Muscle layer of duodenum (tissue), 2 donors: ENCODE measurements around the gene OR8H2.
"Not testable (repeated sequence)": the region's sequence is repeated elsewhere in the genome, so short reads cannot be mapped to it uniquely, and the experiment has no call there.

Experiments used
- H3K27ac ChIP-seq: one replicate; pipeline ENCODE4 v1.7.0; 2013; ENCODE audit warnings: mild to moderate bottlenecking, low read length
- H3K27me3 ChIP-seq: one replicate; pipeline ENCODE4 v1.7.0; 2013; ENCODE audit warnings: low read depth, mild to moderate bottlenecking, control low read depth, low read length
- H3K36me3 ChIP-seq, 2 donors: one replicate each; pipeline ENCODE4 v1.7.0; 2013; ENCODE audit warnings: low read length in 2 of 2, control low read depth in 1 of 2, mild to moderate bottlenecking in 1 of 2; ENCODE audit not compliant: insufficient read depth in 2 of 2, control insufficient read depth in 1 of 2
- H3K4me1 ChIP-seq, 2 donors: one replicate each; pipeline ENCODE4 v1.7.0; 2013; ENCODE audit warnings: low read length in 2 of 2, mild to moderate bottlenecking in 2 of 2, control low read depth in 1 of 2, moderate library complexity in 1 of 2; ENCODE audit not compliant: insufficient read depth in 2 of 2, control insufficient read depth in 1 of 2
- H3K4me3 ChIP-seq, 2 donors: one replicate each; pipeline ENCODE4 v1.7.0; 2013; ENCODE audit warnings: low read length in 2 of 2, low read depth in 1 of 2, mild to moderate bottlenecking in 1 of 2
- H3K9me3 ChIP-seq, 2 donors: one replicate each; pipeline ENCODE4 v1.7.0; 2013; ENCODE audit warnings: low read length in 2 of 2, control low read depth in 1 of 2, mild to moderate bottlenecking in 1 of 2; ENCODE audit not compliant: control insufficient read depth in 1 of 2
- donor health status: healthy.

The OR8H2 gene, protein sequence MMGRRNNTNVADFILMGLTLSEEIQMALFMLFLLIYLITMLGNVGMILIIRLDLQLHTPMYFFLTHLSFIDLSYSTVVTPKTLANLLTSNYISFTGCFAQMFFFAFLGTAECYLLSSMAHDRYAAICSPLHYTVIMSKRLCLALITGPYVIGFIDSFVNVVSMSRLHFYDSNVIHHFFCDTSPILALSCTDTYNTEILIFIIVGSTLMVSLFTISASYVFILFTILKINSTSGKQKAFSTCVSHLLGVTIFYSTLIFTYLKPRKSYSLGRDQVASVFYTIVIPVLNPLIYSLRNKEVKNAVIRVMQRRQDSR

DNA sequence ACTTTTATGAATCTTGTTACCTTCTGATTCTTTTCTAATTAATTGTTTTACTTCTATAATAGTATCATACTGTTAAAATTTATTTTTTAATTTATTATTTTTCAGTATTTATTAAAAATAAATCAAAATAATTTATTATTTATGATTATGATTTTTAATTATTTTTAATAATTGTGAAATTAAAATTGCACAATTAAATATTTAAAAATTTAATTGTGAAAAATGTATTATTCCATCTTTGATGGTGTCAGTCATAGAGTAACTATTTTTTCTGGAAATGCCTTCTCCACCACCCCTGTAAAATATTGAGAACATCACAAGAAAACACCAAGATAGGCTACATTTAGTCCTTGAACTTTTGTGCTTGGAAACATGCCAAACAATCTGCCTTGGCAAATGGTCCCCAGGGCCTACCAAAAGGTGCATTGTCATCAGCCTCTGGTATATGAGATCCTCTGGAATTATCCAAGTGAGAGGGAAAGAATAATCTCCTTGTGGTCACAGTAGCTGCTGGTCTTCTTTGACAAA lies at the start of gene OR8H2:
Gene OR8H2, plus strand, starts transcription at position 478 of the 528 bp plus-strand sequence. CDS start 1,356 bp downstream, outside the sequence.
- no peaks in the 10 kb centered on the region for H3K4me1 ChIP-seq
- no peak within 1 kb of the TSS for H3K4me3 ChIP-seq
- H3K27me3 ChIP-seq: no peaks in the 10 kb centered on the region
- H3K27ac ChIP-seq: no peak within 1 kb of the TSS
- no peaks in the 10 kb centered on the region for H3K36me3 ChIP-seq
- H3K9me3 ChIP-seq: no peaks in the 10 kb centered on the region

DNA sequence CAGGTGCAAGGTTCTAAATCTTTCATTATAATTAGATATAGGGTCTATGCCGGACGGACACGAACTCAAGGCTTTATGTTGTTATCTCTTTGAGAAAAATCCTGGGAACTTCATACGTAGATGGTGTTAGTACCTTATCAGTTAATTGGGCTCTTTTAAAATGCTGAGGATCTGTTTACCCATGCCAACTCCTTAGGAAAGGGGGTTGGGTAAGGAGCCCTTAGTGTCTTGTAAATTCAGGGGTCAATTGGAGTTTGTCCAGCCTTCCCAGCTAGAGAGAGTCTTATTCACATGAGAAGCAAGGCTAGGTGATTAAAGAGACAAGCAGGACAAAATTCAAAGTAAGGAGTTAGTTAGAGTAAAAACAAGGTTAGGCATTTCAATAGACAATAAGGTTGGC lies 47.1 kb upstream of the OR8H2 start:
- not testable (repeated sequence) for H3K4me1 ChIP-seq, H3K9me3 ChIP-seq, H3K27ac ChIP-seq, H3K4me3 ChIP-seq, H3K27me3 ChIP-seq, H3K36me3 ChIP-seq

DNA sequence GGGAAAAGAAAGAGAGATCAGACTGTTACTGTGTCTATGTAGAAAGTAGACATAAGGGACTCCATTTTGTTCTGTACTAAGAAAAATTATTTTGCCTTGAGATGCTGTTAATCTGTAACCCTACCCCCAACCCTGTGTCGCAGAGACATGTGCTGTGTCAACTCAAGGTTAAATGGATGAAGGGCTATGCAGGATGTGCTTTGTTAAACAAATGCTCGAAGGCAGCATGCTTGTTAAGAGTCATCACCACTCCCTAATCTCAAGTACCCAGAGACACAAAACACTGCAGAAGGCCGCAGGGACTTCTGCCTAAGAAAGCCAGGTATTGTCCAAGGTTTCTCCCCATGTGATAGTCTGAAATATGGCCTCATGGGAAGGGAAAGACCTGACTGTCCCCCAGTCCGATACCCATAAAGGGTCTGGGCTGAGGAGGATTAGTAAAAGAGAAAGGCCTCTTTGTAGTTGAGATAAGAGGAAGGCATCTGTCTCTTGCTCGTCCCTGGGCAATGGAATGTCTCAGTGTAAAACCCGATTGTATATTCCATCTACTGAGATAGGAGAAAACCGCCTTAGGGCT lies 45.7 kb upstream of the OR8H2 start:
- H3K4me1 ChIP-seq, H3K27me3 ChIP-seq, H3K36me3 ChIP-seq, H3K27ac ChIP-seq, H3K9me3 ChIP-seq, H3K4me3 ChIP-seq: not testable (repeated sequence)

DNA sequence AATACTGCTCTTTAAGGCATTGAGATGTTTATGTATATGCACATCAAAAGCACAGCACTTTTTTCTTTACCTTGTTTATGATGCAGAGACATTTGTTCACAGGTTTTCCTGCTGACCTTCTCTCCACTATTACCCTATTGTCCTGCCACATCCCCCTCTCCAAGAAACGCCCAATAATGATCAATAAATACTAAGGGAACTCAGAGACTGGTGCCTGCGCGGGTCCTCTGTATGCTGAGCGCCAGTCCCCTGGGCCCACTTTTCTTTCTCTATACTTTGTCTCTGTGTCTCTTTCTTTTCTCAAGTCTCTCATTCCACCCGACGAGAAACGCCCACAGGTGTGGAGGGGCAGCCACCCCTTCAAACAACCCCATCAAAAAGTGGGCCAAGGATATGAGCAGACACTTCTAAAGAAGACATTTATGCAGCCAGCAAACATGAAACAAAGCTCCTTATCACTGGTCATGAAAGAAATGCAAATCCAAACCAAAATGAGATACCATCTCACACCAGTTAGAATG lies 45.2 kb upstream of the OR8H2 start:
- not testable (repeated sequence) for H3K9me3 ChIP-seq, H3K27me3 ChIP-seq, H3K4me1 ChIP-seq, H3K36me3 ChIP-seq, H3K27ac ChIP-seq, H3K4me3 ChIP-seq

DNA sequence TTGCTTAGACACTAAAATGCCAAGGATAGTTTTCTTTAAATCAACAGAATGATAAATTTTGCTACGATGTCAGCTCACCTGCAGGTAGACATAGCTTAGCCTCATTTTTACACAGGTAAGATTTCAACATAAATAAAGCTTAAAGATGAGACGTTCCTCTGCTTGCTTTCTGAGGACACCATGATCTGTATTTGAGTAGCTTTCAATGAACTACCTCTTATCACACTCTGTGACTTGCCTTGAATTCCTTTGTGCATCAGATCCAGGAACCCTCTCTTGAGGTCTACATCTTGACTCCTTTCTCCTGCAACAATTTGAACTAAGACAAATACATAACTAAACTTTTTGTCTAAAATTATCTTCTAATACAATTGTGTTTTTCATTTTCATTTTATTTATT lies 36.5 kb upstream of the OR8H2 start:
- H3K4me3 ChIP-seq: no peak overlapping the region
- no peaks in the 10 kb centered on the region for H3K9me3 ChIP-seq
- no peaks in the 10 kb centered on the region for H3K27me3 ChIP-seq
- no peaks in the 10 kb centered on the region for H3K36me3 ChIP-seq
- H3K27ac ChIP-seq: no peak overlapping the region
- H3K4me1 ChIP-seq: no peaks in the 10 kb centered on the region

DNA sequence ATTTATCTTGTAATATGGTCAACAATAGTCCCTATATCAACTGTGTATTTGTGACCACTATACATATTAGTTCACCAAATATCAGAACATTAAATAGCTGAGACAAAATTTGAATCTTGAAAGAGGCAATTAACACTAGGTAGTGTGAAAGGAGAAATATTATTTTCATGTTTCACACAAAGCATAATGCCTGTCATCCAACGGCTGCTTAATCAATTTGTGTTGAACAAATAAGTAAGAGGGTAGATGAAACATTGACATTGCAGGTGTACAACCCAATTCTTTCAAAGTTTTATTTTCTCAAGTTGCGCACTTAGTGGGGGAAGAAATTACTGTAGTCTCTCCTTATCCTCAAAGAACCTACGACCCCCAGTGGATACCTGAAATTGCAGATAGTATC lies 13.8 kb upstream of the OR8H2 start:
- no peaks in the 10 kb centered on the region for H3K4me1 ChIP-seq
- H3K36me3 ChIP-seq: no peaks in the 10 kb centered on the region

DNA sequence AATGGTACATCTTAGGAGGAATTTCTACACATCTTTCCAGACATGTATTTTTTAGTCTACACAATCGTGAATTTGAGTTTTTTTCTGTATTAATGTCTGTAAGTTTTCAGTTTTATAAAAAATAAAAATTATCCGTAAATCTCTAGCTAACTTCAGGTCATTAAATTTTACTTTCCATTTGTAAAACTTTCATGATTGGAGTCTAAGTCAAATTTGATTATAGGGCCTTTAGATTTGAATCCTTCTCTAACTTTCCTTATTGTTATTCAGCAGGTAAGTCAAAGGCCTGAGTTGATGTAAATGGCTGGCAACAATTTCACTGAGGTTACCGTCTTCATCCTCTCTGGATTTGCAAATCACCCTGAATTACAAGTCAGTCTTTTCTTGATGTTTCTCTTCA lies 10.5 kb upstream of the OR8H2 start, which contains the start of gene OR8I2:
Gene OR8I2, plus strand, starts transcription at position 301 of the 400 bp plus-strand sequence. Its CDS starts 0 bp downstream, at position 301.
- H3K27me3 ChIP-seq: no peaks in the 10 kb centered on the region
- no peaks in the 10 kb centered on the region for H3K4me1 ChIP-seq
- no peak within 1 kb of the TSS for H3K4me3 ChIP-seq
- H3K9me3 ChIP-seq: no peaks in the 10 kb centered on the region
- no peak within 1 kb of the TSS for H3K27ac ChIP-seq
- H3K36me3 ChIP-seq: no peaks in the 10 kb centered on the region

More for the DNA sequence above, 13.8 kb upstream of the OR8H2 start:
- H3K27ac ChIP-seq: no peak overlapping the region
- H3K4me3 ChIP-seq: no peak overlapping the region
- H3K9me3 ChIP-seq: no peaks in the 10 kb centered on the region
- H3K27me3 ChIP-seq: no peaks in the 10 kb centered on the region

DNA sequence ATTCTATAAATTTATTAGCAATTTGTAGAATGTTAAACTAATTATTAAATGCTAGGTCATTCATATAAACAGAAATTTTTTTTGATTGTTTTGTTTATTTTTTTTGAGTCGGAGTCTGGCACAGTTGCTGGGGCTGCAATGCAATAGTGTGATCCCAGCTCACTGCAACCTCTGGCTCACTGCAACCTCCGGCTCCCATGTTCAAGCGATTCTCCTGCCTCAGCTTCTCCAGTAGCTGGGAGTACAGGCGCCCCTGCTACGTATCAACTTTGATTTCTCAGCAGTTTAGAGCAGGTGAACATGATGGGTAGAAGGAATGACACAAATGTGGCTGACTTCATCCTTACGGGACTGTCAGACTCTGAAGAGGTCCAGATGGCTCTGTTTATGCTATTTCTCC lies 18.6 kb downstream of the OR8H2 start, which contains the start of gene OR8H3:
Gene OR8H3, plus strand, starts transcription at position 301 of the 400 bp plus-strand sequence. Its CDS starts 0 bp downstream, at position 301.
- no peaks in the 10 kb centered on the region for H3K4me1 ChIP-seq
- no peak within 1 kb of the TSS for H3K27ac ChIP-seq
- H3K36me3 ChIP-seq: no peaks in the 10 kb centered on the region
- H3K4me3 ChIP-seq: no peak within 1 kb of the TSS
- no peaks in the 10 kb centered on the region for H3K27me3 ChIP-seq
- peaks cover 0 to under 1% of the 10 kb centered on the region in 2 donors for H3K9me3 ChIP-seq

DNA sequence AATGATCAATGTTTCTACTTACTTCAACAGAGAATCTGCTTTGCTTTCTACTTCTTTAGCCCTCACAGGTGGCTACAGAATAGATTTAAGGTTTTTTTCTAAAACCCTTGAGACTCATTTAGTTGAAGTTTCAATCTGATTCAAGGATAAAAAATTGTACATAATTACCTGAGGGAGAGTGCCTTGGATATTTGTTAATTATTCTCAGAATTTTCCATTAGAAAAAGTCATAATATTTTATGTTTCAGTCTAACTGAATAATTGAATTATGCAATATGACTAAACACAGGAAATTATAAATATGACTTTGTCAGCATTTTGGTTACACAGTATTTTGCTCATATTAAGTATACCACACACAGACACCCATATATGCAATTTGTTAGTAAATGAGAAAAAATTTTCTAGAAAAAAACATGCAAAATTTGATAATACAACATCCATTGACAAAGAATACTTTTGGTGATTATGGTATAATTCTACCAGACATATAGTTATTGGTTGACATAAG lies 36.7 kb downstream of the OR8H2 start, which contains the start of gene OR8J3:
Gene OR8J3, minus strand, starts transcription at position 51 of the 511 bp plus-strand sequence. CDS start 2,483 bp downstream, outside the sequence.
- Histone ChIP-seq H3K9me3 (peaks cover 0 to 5% of the 10 kb centered on the region in 2 donors), H3K27ac (no peak within 1 kb of the TSS), H3K4me1 (no peaks in the 10 kb centered on the region), H3K4me3 (no peak within 1 kb of the TSS), H3K27me3 (no peaks in the 10 kb centered on the region), H3K36me3 (no peaks in the 10 kb centered on the region)

DNA sequence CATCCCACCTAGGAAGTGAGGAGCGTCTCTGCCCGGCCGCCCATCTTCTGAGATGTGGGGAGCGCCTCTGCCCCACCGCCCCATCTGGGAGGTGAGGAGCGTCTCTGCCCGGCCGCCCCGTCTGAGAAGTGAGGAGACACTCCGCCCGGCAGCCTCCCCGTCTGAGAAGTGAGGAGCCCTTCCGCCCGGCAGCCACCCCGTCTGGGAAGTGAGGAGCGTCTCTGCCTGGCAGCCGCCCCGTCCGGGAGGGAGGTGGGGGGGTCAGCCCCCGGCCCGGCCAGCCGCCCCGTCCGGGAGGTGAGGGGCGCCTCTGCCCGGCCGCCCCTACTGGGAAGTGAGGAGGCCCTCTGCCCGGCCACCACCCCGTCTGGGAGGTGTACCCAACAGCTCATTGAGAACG lies 40.2 kb downstream of the OR8H2 start:
- not testable (repeated sequence) for H3K36me3 ChIP-seq, H3K9me3 ChIP-seq, H3K4me1 ChIP-seq, H3K27me3 ChIP-seq, H3K27ac ChIP-seq, H3K4me3 ChIP-seq

DNA sequence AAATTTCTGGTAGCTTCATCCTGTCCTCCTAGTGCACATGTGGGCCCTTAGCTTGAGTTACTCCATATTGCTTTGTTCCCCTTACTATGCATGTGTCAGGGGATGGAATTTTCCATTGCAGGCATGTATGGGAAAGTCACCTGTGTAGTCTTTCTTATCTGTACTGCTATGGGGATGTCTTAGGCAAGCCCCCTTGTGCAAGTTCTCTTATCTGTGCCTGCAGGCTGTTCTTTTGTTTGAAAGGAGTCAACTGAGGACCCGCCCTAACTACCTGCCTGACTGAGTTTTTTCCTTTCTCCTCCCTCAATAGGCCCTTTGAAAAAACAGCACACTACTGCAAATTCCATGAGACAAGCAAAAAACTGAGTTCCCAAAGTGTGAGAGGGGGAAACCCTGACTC lies 47.9 kb downstream of the OR8H2 start:
- no peaks in the 10 kb centered on the region for H3K27me3 ChIP-seq
- H3K4me3 ChIP-seq: no peak overlapping the region
- H3K27ac ChIP-seq: no peak overlapping the region
- H3K4me1 ChIP-seq: no peaks in the 10 kb centered on the region
- H3K9me3 ChIP-seq: peaks cover 0 to 17% of the 10 kb centered on the region in 2 donors
- no peaks in the 10 kb centered on the region for H3K36me3 ChIP-seq
